H9 (cell line): ENCODE results near the gene ANTXR2. TPM values are rescaled to one million over a fixed set of nuclear protein-coding genes. Genes with fewer than 3 reads are reported as not detected.

Experiments used
- DNase-seq: peaks from one replicate; pipeline ENCODE4 v3.0.0-alpha.2; 2017
- H2AFZ ChIP-seq: one replicate; pipeline ENCODE4 v1.6.1; 2013; ENCODE audit warnings: mild to moderate bottlenecking, low read length, control low read depth, moderate library complexity
- H2AK5ac ChIP-seq: 2 replicates; pipeline ENCODE4 v1.6.1; 2013; ENCODE audit warnings: low read length, control low read depth, mixed read lengths; ENCODE audit not compliant: insufficient read length
- H2BK120ac ChIP-seq: one replicate; pipeline ENCODE4 v1.6.1; 2013; ENCODE audit warnings: low read depth, mild to moderate bottlenecking, low read length, control low read depth, inconsistent platforms; ENCODE audit not compliant: poor library complexity, severe bottlenecking
- H2BK12ac ChIP-seq: 2 replicates; pipeline ENCODE4 v1.6.1; 2013; ENCODE audit warnings: low read length, control low read depth, mixed read lengths, low read depth; ENCODE audit not compliant: insufficient read length
- H2BK15ac ChIP-seq: 2 replicates; pipeline ENCODE4 v1.6.1; 2013; ENCODE audit warnings: low read depth, low read length, control low read depth
- H2BK20ac ChIP-seq: one replicate; pipeline ENCODE4 v1.6.1; 2013; ENCODE audit warnings: low read depth, mild to moderate bottlenecking, low read length, control low read depth, inconsistent platforms; ENCODE audit not compliant: poor library complexity, severe bottlenecking
- H2BK5ac ChIP-seq: 2 replicates; pipeline ENCODE4 v1.6.1; 2013; ENCODE audit warnings: low read length, control low read depth, mixed read lengths; ENCODE audit not compliant: insufficient read length
- H3K14ac ChIP-seq: 2 replicates; pipeline ENCODE4 v1.6.1; 2013; ENCODE audit warnings: low read length, control low read depth; ENCODE audit not compliant: insufficient read depth
- H3K18ac ChIP-seq: 2 replicates; pipeline ENCODE4 v1.6.1; 2013; ENCODE audit warnings: low read depth, mild to moderate bottlenecking, mixed read lengths, low read length, control low read depth; ENCODE audit not compliant: insufficient read length
- H3K23ac ChIP-seq: 2 replicates; pipeline ENCODE4 v1.6.1; 2013; ENCODE audit warnings: low read length, control low read depth, mixed read lengths, low read depth; ENCODE audit not compliant: insufficient read length
- H3K23me2 ChIP-seq: 2 replicates; pipeline ENCODE4 v1.6.1; 2013; ENCODE audit warnings: low read depth, mild to moderate bottlenecking, mixed read lengths, low read length, control low read depth; ENCODE audit not compliant: insufficient read length, poor library complexity, severe bottlenecking
- H3K27ac ChIP-seq: 2 replicates; pipeline ENCODE4 v1.5.1; 2013; ENCODE audit warnings: low read length, control low read depth, mixed read lengths, low read depth; ENCODE audit not compliant: insufficient read length
- H3K27me3 ChIP-seq: 2 replicates; pipeline ENCODE4 v1.6.1; 2013; ENCODE audit warnings: low read length, control low read depth, inconsistent platforms; ENCODE audit not compliant: insufficient read depth
- H3K4ac ChIP-seq: 2 replicates; pipeline ENCODE4 v1.6.1; 2013; ENCODE audit warnings: low read depth, mild to moderate bottlenecking, control low read depth, inconsistent platforms, low read length, moderate library complexity
- H3K4me1 ChIP-seq: 2 replicates; pipeline ENCODE4 v1.6.1; 2013; ENCODE audit warnings: low read length, control low read depth, inconsistent platforms; ENCODE audit not compliant: insufficient read depth
- H3K4me2 ChIP-seq: 2 replicates; pipeline ENCODE4 v1.6.1; 2013; ENCODE audit warnings: low read length, control low read depth, mixed read lengths; ENCODE audit not compliant: insufficient read length, insufficient read depth
- H3K56ac ChIP-seq: 2 replicates; pipeline ENCODE4 v1.6.1; 2013; ENCODE audit warnings: low read depth, mild to moderate bottlenecking, mixed read lengths, low read length, control low read depth; ENCODE audit not compliant: insufficient read length
- H3K79me1 ChIP-seq: 2 replicates; pipeline ENCODE4 v1.6.1; 2013; ENCODE audit warnings: low read depth, mild to moderate bottlenecking, moderate library complexity, low read length, control low read depth, inconsistent platforms; ENCODE audit not compliant: insufficient read depth, poor library complexity, severe bottlenecking
- H3K79me2 ChIP-seq: 2 replicates; pipeline ENCODE4 v1.6.1; 2013; ENCODE audit warnings: low read length, control low read depth, inconsistent platforms; ENCODE audit not compliant: insufficient read depth
- H3K9ac ChIP-seq: 2 replicates; pipeline ENCODE4 v1.6.1; 2013; ENCODE audit warnings: low read length, control low read depth, mixed read lengths; ENCODE audit not compliant: insufficient read length; ENCODE audit errors: extremely low read depth
- H3K9me3 ChIP-seq: one replicate; pipeline ENCODE4 v1.6.1; 2013; ENCODE audit warnings: low read depth, low read length, inconsistent platforms; ENCODE audit not compliant: control insufficient read depth
- H3T11ph ChIP-seq: one replicate; pipeline ENCODE4 v1.6.1; 2013; ENCODE audit warnings: mild to moderate bottlenecking, low read length, control low read depth, inconsistent platforms
- H4K20me1 ChIP-seq: one replicate; pipeline ENCODE4 v1.6.1; 2013; ENCODE audit not compliant: control insufficient read depth, insufficient read length, insufficient read depth
- H4K5ac ChIP-seq: 2 replicates; pipeline ENCODE4 v1.6.1; 2013; ENCODE audit warnings: low read depth, mild to moderate bottlenecking, mixed read lengths, low read length, control low read depth; ENCODE audit not compliant: insufficient read length
- H4K8ac ChIP-seq: replicated peaks from 2 replicates; pipeline ENCODE4 v1.6.1; 2013; ENCODE audit warnings: low read length, control low read depth, mixed read lengths, low read depth; ENCODE audit not compliant: insufficient read length
- H4K91ac ChIP-seq: 2 replicates; pipeline ENCODE4 v1.6.1; 2013; ENCODE audit warnings: low read depth, mild to moderate bottlenecking, moderate library complexity, mixed read lengths, low read length, control low read depth; ENCODE audit not compliant: insufficient read length
- H3K27ac Mint-ChIP-seq, 3 experiments: 2 replicates in 2 of 3; 3 replicates in 1 of 3; pipeline ENCODE4 v1.8.0; 2020 to 2021; ENCODE audit warnings: mixed read lengths in 3 of 3, mild to moderate bottlenecking in 1 of 3, moderate library complexity in 1 of 3
- H3K27me3 Mint-ChIP-seq: 2 replicates; pipeline ENCODE4 v1.8.0; 2021; ENCODE audit warnings: low read depth, mild to moderate bottlenecking, moderate library complexity, mixed read lengths
- H3K36me3 Mint-ChIP-seq, 3 experiments: 2 replicates in 2 of 3; 3 replicates in 1 of 3; pipeline ENCODE4 v1.8.0; 2020 to 2021; ENCODE audit warnings: low read depth in 3 of 3, mixed read lengths in 3 of 3; ENCODE audit not compliant: insufficient read depth in 1 of 3
- H3K4me1 Mint-ChIP-seq, 2 experiments: 2 replicates each; pipeline ENCODE4 v1.8.0; 2020; ENCODE audit warnings: mixed read lengths in 2 of 2
- H3K4me3 Mint-ChIP-seq, 2 experiments: 2 replicates in 1 of 2; 3 replicates in 1 of 2; pipeline ENCODE4 v1.8.0; 2020 to 2021; ENCODE audit warnings: mild to moderate bottlenecking in 2 of 2, mixed read lengths in 2 of 2, moderate library complexity in 1 of 2
- H3K9me3 Mint-ChIP-seq, 2 experiments: 2 replicates in 1 of 2; 3 replicates in 1 of 2; pipeline ENCODE4 v1.8.0; 2020; ENCODE audit warnings: mild to moderate bottlenecking in 2 of 2, mixed read lengths in 2 of 2, moderate library complexity in 1 of 2
- WGBS: extraction: QIAGEN DNeasy Blood & Tissue Kit; methylation state at CpG from one replicate; pipeline ENCODE4 v1.1.7; 2013; ENCODE audit warnings: missing lambda C conversion rate, low lambda C conversion rate, mixed read lengths; ENCODE audit not compliant: insufficient read length; ENCODE audit errors: extremely low coverage; 5-methylcytosine and 5-hydroxymethylcytosine counted together
- total RNA-seq: library from RNA; stranded (reverse); gene quantifications from 2 replicates; pipeline ENCODE4 v1.2.1, GENCODE V29; 2021
- TF ChIP-seq, protein P1 (sequence below): fragments of 200-600 bp; sonication (generic); conservative IDR thresholded peaks from 3 replicates; pipeline ENCODE4 v1.8.0; 2021; ENCODE audit warnings: antibody characterized with exemption, mild to moderate bottlenecking

Gene ANTXR2
- total RNA-seq, 1 experiment from 2014 or later, result 4.7 TPM

DNA sequence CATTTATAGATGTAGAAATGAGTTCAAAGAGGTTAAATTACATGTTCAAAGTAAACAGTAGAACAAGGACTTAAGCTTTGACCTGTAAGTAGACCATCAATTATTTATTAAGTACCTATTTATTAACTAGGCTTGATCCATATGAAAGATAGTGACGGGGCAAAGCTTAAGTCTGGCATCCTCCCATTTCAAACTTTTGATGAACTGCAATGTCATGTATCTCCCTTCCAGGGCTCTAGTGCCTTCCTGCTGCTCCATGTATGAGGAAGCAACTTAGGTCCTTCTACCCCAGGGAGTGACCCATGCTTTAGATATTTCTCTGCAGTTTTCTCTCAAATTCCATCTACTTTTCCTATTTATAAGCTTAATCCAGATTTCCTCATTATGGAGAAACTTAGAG lies 31.9 kb upstream of the ANTXR2 start:
- no peak for DNase-seq

More for the DNA sequence above, 31.9 kb upstream of the ANTXR2 start:
- Histone ChIP-seq H3K79me2 (no peaks in the 10 kb centered on the region), H3K9me3 (no peaks in the 10 kb centered on the region), H3K27me3 (no peaks in the 10 kb centered on the region), H3K23me2 (no peaks in the 10 kb centered on the region), H3K79me1 (no peaks in the 10 kb centered on the region), H2BK20ac (no peak overlapping the region), H3K23ac (no peak overlapping the region), H4K5ac (no peak overlapping the region), H4K20me1 (no peaks in the 10 kb centered on the region), H3K4me1 (no peaks in the 10 kb centered on the region), H3K56ac (no peak overlapping the region), H3K4me2 (no peak overlapping the region), H2BK12ac (no peak overlapping the region), H4K8ac (no peak overlapping the region), H3K27ac (no peak overlapping the region), H3K14ac (no peak overlapping the region), H2BK120ac (no peak overlapping the region), H2BK5ac (no peak overlapping the region), H4K91ac (no peak overlapping the region), H2AK5ac (no peak overlapping the region), H3K18ac (no peak overlapping the region), H3T11ph (no peak overlapping the region), H3K4ac (no peak overlapping the region), H3K9ac (no peak overlapping the region), H2AFZ (no peak overlapping the region), H2BK15ac (no peak overlapping the region)
- no peak overlapping the region for H3K27ac Mint-ChIP-seq
- no peak overlapping the region for H3K4me3 Mint-ChIP-seq
- no peaks in the 10 kb centered on the region for H3K27me3 Mint-ChIP-seq
- H3K9me3 Mint-ChIP-seq, result peaks cover 8 to 16% of the 10 kb centered on the region in 2 experiments
- no CpG with 5 or more reads among the region's 1 CpG for WGBS
- no peaks in the 10 kb centered on the region for H3K4me1 Mint-ChIP-seq
- H3K36me3 Mint-ChIP-seq, result peaks cover 0 to 7% (median 0%) of the 10 kb centered on the region in 3 experiments; a peak in 2 of 7 replicates
- TF ChIP-seq, protein P1, sequence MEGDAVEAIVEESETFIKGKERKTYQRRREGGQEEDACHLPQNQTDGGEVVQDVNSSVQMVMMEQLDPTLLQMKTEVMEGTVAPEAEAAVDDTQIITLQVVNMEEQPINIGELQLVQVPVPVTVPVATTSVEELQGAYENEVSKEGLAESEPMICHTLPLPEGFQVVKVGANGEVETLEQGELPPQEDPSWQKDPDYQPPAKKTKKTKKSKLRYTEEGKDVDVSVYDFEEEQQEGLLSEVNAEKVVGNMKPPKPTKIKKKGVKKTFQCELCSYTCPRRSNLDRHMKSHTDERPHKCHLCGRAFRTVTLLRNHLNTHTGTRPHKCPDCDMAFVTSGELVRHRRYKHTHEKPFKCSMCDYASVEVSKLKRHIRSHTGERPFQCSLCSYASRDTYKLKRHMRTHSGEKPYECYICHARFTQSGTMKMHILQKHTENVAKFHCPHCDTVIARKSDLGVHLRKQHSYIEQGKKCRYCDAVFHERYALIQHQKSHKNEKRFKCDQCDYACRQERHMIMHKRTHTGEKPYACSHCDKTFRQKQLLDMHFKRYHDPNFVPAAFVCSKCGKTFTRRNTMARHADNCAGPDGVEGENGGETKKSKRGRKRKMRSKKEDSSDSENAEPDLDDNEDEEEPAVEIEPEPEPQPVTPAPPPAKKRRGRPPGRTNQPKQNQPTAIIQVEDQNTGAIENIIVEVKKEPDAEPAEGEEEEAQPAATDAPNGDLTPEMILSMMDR, result no peak
